Measurements from ENCODE around the gene ZNF630. TPM values are rescaled to one million over a fixed set of nuclear protein-coding genes. Genes with fewer than 3 reads are reported as not detected.

Gene ZNF630
- polyA plus RNA-seq, 1 donor (not counting 4 experiments of a cell fraction or from before 2014, with no cell fraction given) = 0.55 TPM

DNA sequence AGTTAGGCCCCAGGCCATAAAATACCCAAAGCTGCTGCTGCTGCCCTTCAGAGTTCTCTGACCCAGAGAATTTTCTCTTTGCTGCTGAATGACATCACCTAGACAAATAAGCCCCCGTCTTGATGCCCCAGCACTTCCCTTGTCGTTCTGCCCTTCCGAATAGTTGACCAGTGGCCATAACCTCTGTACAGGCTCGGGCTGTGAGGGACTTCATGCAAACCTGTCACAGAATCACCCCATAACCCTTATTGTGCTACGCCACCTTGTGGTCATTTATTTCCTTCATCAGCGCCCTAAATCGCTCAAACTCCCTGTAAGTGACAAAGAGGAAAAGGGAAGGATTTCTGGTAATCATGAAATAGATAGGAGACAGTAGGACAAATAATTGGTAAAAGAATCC is 45.9 kb downstream of the ZNF630 start:
- Histone ChIP-seq H4K20me1 (ENCODE audit: control insufficient read depth, extremely low read depth, insufficient read depth, low read length) (no peaks in the 10 kb centered on the region), H3K4me2 (ENCODE audit: control insufficient read depth, extremely low read depth, insufficient read depth, low read depth, low read length) (no peak overlapping the region), H3K9ac (ENCODE audit: control insufficient read depth, extremely low read depth, insufficient read depth, low read length) (no peak overlapping the region), H3K9me3 (ENCODE audit: control insufficient read depth, low read depth, low read length) (no peaks in the 10 kb centered on the region), H3K4me3 (ENCODE audit: control insufficient read depth in 2 of 3, extremely low read depth in 1 of 3, insufficient read depth in 2 of 3, low read depth in 1 of 3, low read length in 3 of 3) (no peak overlapping the region), H2AFZ (ENCODE audit: control insufficient read depth, low read length) (no peak overlapping the region), H3K36me3 (ENCODE audit: control insufficient read depth in 2 of 2, extremely low read depth in 1 of 2, insufficient read depth in 2 of 2, low read length in 2 of 2) (no peaks in the 10 kb centered on the region), H3K27ac (ENCODE audit: control insufficient read depth, insufficient read depth, low read length) (no peak overlapping the region), H3K27me3 (ENCODE audit: control insufficient read depth, extremely low read depth, insufficient read depth, low read length) (no peaks in the 10 kb centered on the region), H3K4me1 (ENCODE audit: control insufficient read depth, extremely low read depth, insufficient read depth, low read length) (peaks cover 2% of the 10 kb centered on the region), H3K79me2 (ENCODE audit: control insufficient read depth, insufficient read depth, low read length) (no peaks in the 10 kb centered on the region), H3K9me1 (ENCODE audit: control insufficient read depth, extremely low read depth, insufficient read depth, low read length) (no peaks in the 10 kb centered on the region)
- dilution Hi-C loops (cut with MboI; ENCODE audit: extremely low pct_ligation_motif_present, low sequenced_read_pairs) = no loop called here
- TF ChIP-seq, protein P1, sequence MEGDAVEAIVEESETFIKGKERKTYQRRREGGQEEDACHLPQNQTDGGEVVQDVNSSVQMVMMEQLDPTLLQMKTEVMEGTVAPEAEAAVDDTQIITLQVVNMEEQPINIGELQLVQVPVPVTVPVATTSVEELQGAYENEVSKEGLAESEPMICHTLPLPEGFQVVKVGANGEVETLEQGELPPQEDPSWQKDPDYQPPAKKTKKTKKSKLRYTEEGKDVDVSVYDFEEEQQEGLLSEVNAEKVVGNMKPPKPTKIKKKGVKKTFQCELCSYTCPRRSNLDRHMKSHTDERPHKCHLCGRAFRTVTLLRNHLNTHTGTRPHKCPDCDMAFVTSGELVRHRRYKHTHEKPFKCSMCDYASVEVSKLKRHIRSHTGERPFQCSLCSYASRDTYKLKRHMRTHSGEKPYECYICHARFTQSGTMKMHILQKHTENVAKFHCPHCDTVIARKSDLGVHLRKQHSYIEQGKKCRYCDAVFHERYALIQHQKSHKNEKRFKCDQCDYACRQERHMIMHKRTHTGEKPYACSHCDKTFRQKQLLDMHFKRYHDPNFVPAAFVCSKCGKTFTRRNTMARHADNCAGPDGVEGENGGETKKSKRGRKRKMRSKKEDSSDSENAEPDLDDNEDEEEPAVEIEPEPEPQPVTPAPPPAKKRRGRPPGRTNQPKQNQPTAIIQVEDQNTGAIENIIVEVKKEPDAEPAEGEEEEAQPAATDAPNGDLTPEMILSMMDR (optimal IDR thresholded peaks at IDR 0.05 in 1 of 3, IDR thresholded peaks at IDR 0.05 in 1 of 3, conservative IDR thresholded peaks at IDR 0.05 in 1 of 3; ENCODE audit: extremely low read depth in 1 of 3, insufficient read depth in 2 of 3, low read length in 3 of 3) = peak; percentile 31 to 41 (median 41)
- no peak for TF ChIP-seq EZH2 (IDR thresholded peaks at IDR 0.05; ENCODE audit: low read length)
- DNase-seq (ENCODE audit: low read depth, low spot score) (no peak), FAIRE-seq (no peak)

DNA sequence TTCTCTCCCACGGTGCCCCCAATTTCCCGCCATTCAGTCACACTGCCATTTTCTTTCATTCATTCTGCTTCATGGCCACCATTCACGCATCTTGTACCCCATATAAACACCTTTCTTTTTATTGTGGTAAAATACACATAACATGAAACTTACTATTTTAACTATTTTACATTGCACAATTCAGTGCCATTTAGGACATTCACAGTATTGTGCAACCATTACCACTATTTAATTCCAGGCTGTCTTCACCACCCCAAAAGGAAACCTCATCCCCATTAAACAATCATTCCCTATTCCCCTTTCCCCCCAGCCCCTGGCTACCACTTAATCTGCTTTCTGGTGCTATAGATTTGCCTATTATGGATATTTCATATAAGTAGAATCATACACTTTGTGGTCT is 48.7 kb downstream of the ZNF630 start:
- no peak for TF ChIP-seq EZH2 (IDR thresholded peaks at IDR 0.05; ENCODE audit: low read length)
- TF ChIP-seq, protein P1 (optimal IDR thresholded peaks at IDR 0.05 in 1 of 3, IDR thresholded peaks at IDR 0.05 in 1 of 3, conservative IDR thresholded peaks at IDR 0.05 in 1 of 3; ENCODE audit: extremely low read depth in 1 of 3, insufficient read depth in 2 of 3, low read length in 3 of 3) = no peak
- dilution Hi-C loops (cut with MboI; ENCODE audit: extremely low pct_ligation_motif_present, low sequenced_read_pairs) = no loop called here
- no peak overlapping the region for H3K9ac ChIP-seq (ENCODE audit: control insufficient read depth, extremely low read depth, insufficient read depth, low read length)

More for the DNA sequence above, 48.7 kb downstream of the ZNF630 start:
- Histone ChIP-seq H2AFZ (ENCODE audit: control insufficient read depth, low read length) (no peak overlapping the region), H3K36me3 (ENCODE audit: control insufficient read depth in 2 of 2, extremely low read depth in 1 of 2, insufficient read depth in 2 of 2, low read length in 2 of 2) (no peaks in the 10 kb centered on the region), H3K27me3 (ENCODE audit: control insufficient read depth, extremely low read depth, insufficient read depth, low read length) (no peaks in the 10 kb centered on the region), H3K4me1 (ENCODE audit: control insufficient read depth, extremely low read depth, insufficient read depth, low read length) (peaks cover 2% of the 10 kb centered on the region), H3K4me3 (ENCODE audit: control insufficient read depth in 2 of 3, extremely low read depth in 1 of 3, insufficient read depth in 2 of 3, low read depth in 1 of 3, low read length in 3 of 3) (no peak overlapping the region), H3K9me3 (ENCODE audit: control insufficient read depth, low read depth, low read length) (no peaks in the 10 kb centered on the region), H3K79me2 (ENCODE audit: control insufficient read depth, insufficient read depth, low read length) (no peaks in the 10 kb centered on the region), H4K20me1 (ENCODE audit: control insufficient read depth, extremely low read depth, insufficient read depth, low read length) (no peaks in the 10 kb centered on the region), H3K27ac (ENCODE audit: control insufficient read depth, insufficient read depth, low read length) (no peak overlapping the region), H3K4me2 (ENCODE audit: control insufficient read depth, extremely low read depth, insufficient read depth, low read depth, low read length) (no peak overlapping the region), H3K9me1 (ENCODE audit: control insufficient read depth, extremely low read depth, insufficient read depth, low read length) (no peaks in the 10 kb centered on the region)
- no peak for DNase-seq (ENCODE audit: low read depth, low spot score)
- no peak for FAIRE-seq
